ENCODE measurements around the gene PRPSAP1. TPM values are rescaled to one million over a fixed set of nuclear protein-coding genes. Genes with fewer than 3 reads are reported as not detected.

PRPSAP1 gene
- total RNA-seq, 1 donor from 2014 or later = 31.9 TPM

- DNase-seq = peak; percentile 86
- intact Hi-C loops (cut with DNase I) = no loop called here
- ATAC-seq (ENCODE audit: poor library complexity) = peak; percentile 87
Measured at GRCh38 chr17:76384222-76384986, 30.7 kb upstream of the PRPSAP1 start, which contains the start of gene SPHK1. Gene SPHK1 (plus strand): TSS chr17:76384609. CDS start chr17:76385645, 1,036 bp downstream.

- DNase-seq (peak; percentile 78), ATAC-seq (ENCODE audit: poor library complexity) (peak; percentile 53)
- intact Hi-C loops (cut with DNase I) = no loop called here
Measured at GRCh38 chr17:76383546-76384221, 30.0 kb upstream of the PRPSAP1 start.

- DNase-seq (peak; percentile 80), ATAC-seq (ENCODE audit: poor library complexity) (peak; percentile 36)
- intact Hi-C loops (cut with DNase I) = no loop called here
Measured at GRCh38 chr17:76382803-76383545, 29.3 kb upstream of the PRPSAP1 start.

GRCh38 chr17:76382351-76382802 is 28.7 kb upstream of the PRPSAP1 start:
- intact Hi-C loops (cut with DNase I) = no loop called here
- no peak for ATAC-seq (ENCODE audit: poor library complexity)
- DNase-seq = peak; percentile 67

- DNase-seq (no peak), ATAC-seq (ENCODE audit: poor library complexity) (no peak)
- intact Hi-C loops (cut with DNase I) = no loop called here
Measured at GRCh38 chr17:76381633-76382350, 28.1 kb upstream of the PRPSAP1 start.

- no peak for DNase-seq
- ATAC-seq (ENCODE audit: poor library complexity) = no peak
Measured at GRCh38 chr17:76379646-76380376, 26.1 kb upstream of the PRPSAP1 start.

GRCh38 chr17:76379275-76379641 is 25.5 kb upstream of the PRPSAP1 start:
- ATAC-seq (ENCODE audit: poor library complexity) (no peak), DNase-seq (no peak)
- intact Hi-C loops (cut with DNase I) = no loop called here

More at GRCh38 chr17:76379646-76380376, 26.1 kb upstream of the PRPSAP1 start:
- intact Hi-C loops (cut with DNase I) = no loop called here

GRCh38 chr17:76378548-76379274 is 25.0 kb upstream of the PRPSAP1 start:
- no peak for DNase-seq
- intact Hi-C loops (cut with DNase I) = no loop called here
- no peak for ATAC-seq (ENCODE audit: poor library complexity)

GRCh38 chr17:76376318-76377133 is 22.8 kb upstream of the PRPSAP1 start:
- intact Hi-C loops (cut with DNase I) = no loop called here
- DNase-seq = no peak
- peak; percentile 11 for ATAC-seq (ENCODE audit: poor library complexity)

- ATAC-seq (ENCODE audit: poor library complexity) = no peak
- no peak for DNase-seq
- intact Hi-C loops (cut with DNase I) = no loop called here
Measured at GRCh38 chr17:76371656-76372628, 18.2 kb upstream of the PRPSAP1 start.

GRCh38 chr17:76370261-76370993 is 16.7 kb upstream of the PRPSAP1 start:
- DNase-seq (peak; percentile 90), ATAC-seq (ENCODE audit: poor library complexity) (peak; percentile 96)
- intact Hi-C loops (cut with DNase I) = no loop called here

- DNase-seq (no peak), ATAC-seq (ENCODE audit: poor library complexity) (peak; percentile 24)
- intact Hi-C loops (cut with DNase I) = no loop called here
Measured at GRCh38 chr17:76369804-76370203, 16.1 kb upstream of the PRPSAP1 start.

- intact Hi-C loops (cut with DNase I) = no loop called here
Measured at GRCh38 chr17:76369379-76369778, 15.7 kb upstream of the PRPSAP1 start.

GRCh38 chr17:76368545-76368944 is 14.8 kb upstream of the PRPSAP1 start:
- DNase-seq (no peak), ATAC-seq (ENCODE audit: poor library complexity) (no peak)
- intact Hi-C loops (cut with DNase I) = no loop called here

More at GRCh38 chr17:76369379-76369778, 15.7 kb upstream of the PRPSAP1 start:
- no peak for DNase-seq
- ATAC-seq (ENCODE audit: poor library complexity) = no peak

GRCh38 chr17:76367642-76368041 is 13.9 kb upstream of the PRPSAP1 start:
- ATAC-seq (ENCODE audit: poor library complexity) (no peak), DNase-seq (no peak)
- intact Hi-C loops (cut with DNase I) = no loop called here
